ENCODE data around the gene VPS26A.

The VPS26A gene

GRCh38 chr10:69180525-69181204 lies 56.7 kb downstream of the VPS26A start:
- Histone ChIP-seq H3K27me3 (ENCODE audit: insufficient read depth, low read length) (no peaks in the 10 kb centered on the region), H3K27ac (ENCODE audit: low read length) (peak overlapping the region; percentile 9)

GRCh38 chr10:69181433-69181832 lies 57.5 kb downstream of the VPS26A start:
- H3K27ac ChIP-seq (ENCODE audit: low read length) = no peak overlapping the region
- H3K36me3 ChIP-seq (ENCODE audit: insufficient read depth, low read depth, low read length) = peaks cover 26% of the 10 kb centered on the region
- H3K9me3 ChIP-seq (ENCODE audit: insufficient read depth, low read depth, low read length) = no peaks in the 10 kb centered on the region
- H3K4me1 ChIP-seq (ENCODE audit: insufficient read depth, low read length) = no peaks in the 10 kb centered on the region
- H3K9ac ChIP-seq (ENCODE audit: low read depth, low read length) = peak overlapping the region; percentile 94
- no peaks in the 10 kb centered on the region for H3K27me3 ChIP-seq (ENCODE audit: insufficient read depth, low read length)
- H3K4me3 ChIP-seq (ENCODE audit: low read length) = peak overlapping the region; percentile 92

More at GRCh38 chr10:69180525-69181204, 56.7 kb downstream of the VPS26A start:
- H3K9ac ChIP-seq (ENCODE audit: low read depth, low read length) = peak overlapping the region; percentile 94
- H3K36me3 ChIP-seq (ENCODE audit: insufficient read depth, low read depth, low read length) = peaks cover 19% of the 10 kb centered on the region
- peak overlapping the region; percentile 92 for H3K4me3 ChIP-seq (ENCODE audit: low read length)
- H3K4me1 ChIP-seq (ENCODE audit: insufficient read depth, low read length) = no peaks in the 10 kb centered on the region
- no peaks in the 10 kb centered on the region for H3K9me3 ChIP-seq (ENCODE audit: insufficient read depth, low read depth, low read length)

- Histone ChIP-seq H3K27ac (ENCODE audit: low read length) (no peak overlapping the region), H3K4me3 (ENCODE audit: low read length) (no peak overlapping the region), H3K36me3 (ENCODE audit: insufficient read depth, low read depth, low read length) (peaks cover 32% of the 10 kb centered on the region), H3K4me1 (ENCODE audit: insufficient read depth, low read length) (no peaks in the 10 kb centered on the region), H3K27me3 (ENCODE audit: insufficient read depth, low read length) (no peaks in the 10 kb centered on the region), H3K9me3 (ENCODE audit: insufficient read depth, low read depth, low read length) (no peaks in the 10 kb centered on the region), H3K9ac (ENCODE audit: low read depth, low read length) (no peak overlapping the region)
Measured at GRCh38 chr10:69182005-69182404, 58.0 kb downstream of the VPS26A start.

- H3K4me1 ChIP-seq (ENCODE audit: insufficient read depth, low read length) = no peaks in the 10 kb centered on the region
- H3K9ac ChIP-seq (ENCODE audit: low read depth, low read length) = no peak overlapping the region
- no peaks in the 10 kb centered on the region for H3K9me3 ChIP-seq (ENCODE audit: insufficient read depth, low read depth, low read length)
- no peak overlapping the region for H3K4me3 ChIP-seq (ENCODE audit: low read length)
- H3K27ac ChIP-seq (ENCODE audit: low read length) = no peak overlapping the region
- no peaks in the 10 kb centered on the region for H3K27me3 ChIP-seq (ENCODE audit: insufficient read depth, low read length)
- H3K36me3 ChIP-seq (ENCODE audit: insufficient read depth, low read depth, low read length) = peaks cover 74% of the 10 kb centered on the region
Measured at GRCh38 chr10:69186524-69186923, 62.5 kb downstream of the VPS26A start.

GRCh38 chr10:69201045-69201444 lies 77.1 kb downstream of the VPS26A start:
- H3K27ac ChIP-seq (ENCODE audit: low read length) = no peak overlapping the region
- H3K9me3 ChIP-seq (ENCODE audit: insufficient read depth, low read depth, low read length) = no peaks in the 10 kb centered on the region
- H3K9ac ChIP-seq (ENCODE audit: low read depth, low read length) = no peak overlapping the region
- peaks cover 79% of the 10 kb centered on the region for H3K36me3 ChIP-seq (ENCODE audit: insufficient read depth, low read depth, low read length)
- no peaks in the 10 kb centered on the region for H3K27me3 ChIP-seq (ENCODE audit: insufficient read depth, low read length)
- no peaks in the 10 kb centered on the region for H3K4me1 ChIP-seq (ENCODE audit: insufficient read depth, low read length)
- H3K4me3 ChIP-seq (ENCODE audit: low read length) = no peak overlapping the region

- H3K27ac ChIP-seq (ENCODE audit: low read length) = no peak overlapping the region
- H3K36me3 ChIP-seq (ENCODE audit: insufficient read depth, low read depth, low read length) = peaks cover 81% of the 10 kb centered on the region
- no peak overlapping the region for H3K4me3 ChIP-seq (ENCODE audit: low read length)
- H3K27me3 ChIP-seq (ENCODE audit: insufficient read depth, low read length) = no peaks in the 10 kb centered on the region
- no peaks in the 10 kb centered on the region for H3K4me1 ChIP-seq (ENCODE audit: insufficient read depth, low read length)
- H3K9ac ChIP-seq (ENCODE audit: low read depth, low read length) = no peak overlapping the region
- H3K9me3 ChIP-seq (ENCODE audit: insufficient read depth, low read depth, low read length) = no peaks in the 10 kb centered on the region
Measured at GRCh38 chr10:69202332-69202731, 78.4 kb downstream of the VPS26A start.

GRCh38 chr10:69208761-69209160 lies 84.8 kb downstream of the VPS26A start:
- Histone ChIP-seq H3K4me1 (ENCODE audit: insufficient read depth, low read length) (no peaks in the 10 kb centered on the region), H3K9me3 (ENCODE audit: insufficient read depth, low read depth, low read length) (no peaks in the 10 kb centered on the region), H3K36me3 (ENCODE audit: insufficient read depth, low read depth, low read length) (peaks cover 53% of the 10 kb centered on the region), H3K27me3 (ENCODE audit: insufficient read depth, low read length) (no peaks in the 10 kb centered on the region), H3K4me3 (ENCODE audit: low read length) (no peak overlapping the region), H3K9ac (ENCODE audit: low read depth, low read length) (no peak overlapping the region), H3K27ac (ENCODE audit: low read length) (no peak overlapping the region)

GRCh38 chr10:69209787-69210484 lies 86.0 kb downstream of the VPS26A start:
- Histone ChIP-seq H3K36me3 (ENCODE audit: insufficient read depth, low read depth, low read length) (peaks cover 41% of the 10 kb centered on the region), H3K9ac (ENCODE audit: low read depth, low read length) (no peak overlapping the region), H3K4me1 (ENCODE audit: insufficient read depth, low read length) (no peaks in the 10 kb centered on the region), H3K27ac (ENCODE audit: low read length) (no peak overlapping the region), H3K27me3 (ENCODE audit: insufficient read depth, low read length) (no peaks in the 10 kb centered on the region), H3K9me3 (ENCODE audit: insufficient read depth, low read depth, low read length) (no peaks in the 10 kb centered on the region), H3K4me3 (ENCODE audit: low read length) (no peak overlapping the region)

GRCh38 chr10:69211104-69211503 lies 87.1 kb downstream of the VPS26A start:
- Histone ChIP-seq H3K36me3 (ENCODE audit: insufficient read depth, low read depth, low read length) (peaks cover 32% of the 10 kb centered on the region), H3K27me3 (ENCODE audit: insufficient read depth, low read length) (no peaks in the 10 kb centered on the region), H3K9me3 (ENCODE audit: insufficient read depth, low read depth, low read length) (no peaks in the 10 kb centered on the region), H3K4me3 (ENCODE audit: low read length) (no peak overlapping the region), H3K27ac (ENCODE audit: low read length) (no peak overlapping the region), H3K4me1 (ENCODE audit: insufficient read depth, low read length) (no peaks in the 10 kb centered on the region), H3K9ac (ENCODE audit: low read depth, low read length) (no peak overlapping the region)

- no peaks in the 10 kb centered on the region for H3K27me3 ChIP-seq (ENCODE audit: insufficient read depth, low read length)
- H3K9ac ChIP-seq (ENCODE audit: low read depth, low read length) = no peak overlapping the region
- H3K4me1 ChIP-seq (ENCODE audit: insufficient read depth, low read length) = no peaks in the 10 kb centered on the region
- H3K27ac ChIP-seq (ENCODE audit: low read length) = no peak overlapping the region
- no peak overlapping the region for H3K4me3 ChIP-seq (ENCODE audit: low read length)
- peaks cover 28% of the 10 kb centered on the region for H3K36me3 ChIP-seq (ENCODE audit: insufficient read depth, low read depth, low read length)
- H3K9me3 ChIP-seq (ENCODE audit: insufficient read depth, low read depth, low read length) = no peaks in the 10 kb centered on the region
Measured at GRCh38 chr10:69211524-69211923, 87.5 kb downstream of the VPS26A start.

GRCh38 chr10:69213591-69214311 lies 89.8 kb downstream of the VPS26A start:
- peaks cover 7% of the 10 kb centered on the region for H3K36me3 ChIP-seq (ENCODE audit: insufficient read depth, low read depth, low read length)
- H3K27me3 ChIP-seq (ENCODE audit: insufficient read depth, low read length) = no peaks in the 10 kb centered on the region
- H3K9me3 ChIP-seq (ENCODE audit: insufficient read depth, low read depth, low read length) = no peaks in the 10 kb centered on the region
- no peak overlapping the region for H3K27ac ChIP-seq (ENCODE audit: low read length)
- H3K4me1 ChIP-seq (ENCODE audit: insufficient read depth, low read length) = no peaks in the 10 kb centered on the region
- no peak overlapping the region for H3K9ac ChIP-seq (ENCODE audit: low read depth, low read length)
- no peak overlapping the region for H3K4me3 ChIP-seq (ENCODE audit: low read length)

All from iPS-20b (cell line).